Ramos (cell line): Measurements from ENCODE around the gene MAP6D1.

ENCODE experiments used
- in situ Hi-C: fragments of 300-500 bp; cut with MboI; formaldehyde crosslinking; loops from one replicate; pipeline ENCODE4 v1.14.3; 2022; ENCODE audit warnings: low sequenced_read_pairs; ENCODE audit not compliant: unreplicated experiment

Gene MAP6D1

GRCh38 chr3:183766745-183767606 is 58.4 kb downstream of the MAP6D1 start:
- in situ Hi-C loops: loop anchor here (5.0 kb wide), 1 partner anchor 295 kb away; no protein-coding TSS in a partner anchor

GRCh38 chr3:183766107-183766506 is 59.3 kb downstream of the MAP6D1 start:
- in situ Hi-C loops: loop anchor here (5.0 kb wide), 1 partner anchor 294 kb away; no protein-coding TSS in a partner anchor
